Skeletal muscle satellite cell (primary cell): Measurements from ENCODE around the gene NEURL1B. TPM values are rescaled to one million over a fixed set of nuclear protein-coding genes. Genes with fewer than 3 reads are reported as not detected.

Experiments
- H3K27me3 ChIP-seq: 2 replicates; pipeline ENCODE4 v1.7.0; 2013; ENCODE audit warnings: low read length; ENCODE audit not compliant: control insufficient read depth, insufficient read depth
- H3K36me3 ChIP-seq: 2 replicates; pipeline ENCODE4 v1.7.0; 2013; ENCODE audit warnings: mild to moderate bottlenecking, control low read depth, low read length; ENCODE audit not compliant: insufficient read depth
- H3K4me1 ChIP-seq: 2 replicates; pipeline ENCODE4 v1.7.0; 2013; ENCODE audit warnings: low read length; ENCODE audit not compliant: control insufficient read depth, insufficient read depth
- H3K4me2 ChIP-seq: 2 replicates; pipeline ENCODE4 v1.7.0; 2013; ENCODE audit warnings: mild to moderate bottlenecking, low read length
- H3K4me3 ChIP-seq: 2 replicates; pipeline ENCODE4 v1.7.0; 2013; ENCODE audit warnings: low read length
- H3K9ac ChIP-seq: 2 replicates; pipeline ENCODE4 v1.7.0; 2013; ENCODE audit warnings: mild to moderate bottlenecking, low read depth, low read length, moderate library complexity
- H3K9me3 ChIP-seq: replicated peaks from 2 replicates; pipeline ENCODE4 v1.7.0; 2013; ENCODE audit warnings: mild to moderate bottlenecking, control low read depth, low read length
- small RNA-seq: library from RNA; depleted of rRNA; stranded (forward); fragments of <200 nt; gene quantifications from one replicate; pipeline ENCODE3, GENCODE V24; 2012

The NEURL1B gene

GRCh38 chr5:172733974-172734346 is 92.9 kb downstream of the NEURL1B start:
- H3K4me3 ChIP-seq = no peak overlapping the region
- H3K27me3 ChIP-seq = no peaks in the 10 kb centered on the region
- peak overlapping the region; percentile 63 for H3K4me2 ChIP-seq
- H3K9me3 ChIP-seq = no peaks in the 10 kb centered on the region
- peaks cover 36% of the 10 kb centered on the region for H3K4me1 ChIP-seq
- H3K36me3 ChIP-seq = no peaks in the 10 kb centered on the region
- H3K9ac ChIP-seq = peak overlapping the region; percentile 87

GRCh38 chr5:172735141-172735831 is 94.2 kb downstream of the NEURL1B start:
- H3K36me3 ChIP-seq = no peaks in the 10 kb centered on the region
- H3K27me3 ChIP-seq = no peaks in the 10 kb centered on the region
- H3K9ac ChIP-seq = peak overlapping the region; percentile 87
- no peak overlapping the region for H3K4me2 ChIP-seq
- no peaks in the 10 kb centered on the region for H3K9me3 ChIP-seq
- H3K4me3 ChIP-seq = no peak overlapping the region
- H3K4me1 ChIP-seq = peaks cover 48% of the 10 kb centered on the region

GRCh38 chr5:172736508-172737135 is 95.6 kb downstream of the NEURL1B start:
- Histone ChIP-seq H3K4me1 (peaks cover 60% of the 10 kb centered on the region), H3K9me3 (no peaks in the 10 kb centered on the region), H3K4me2 (peak overlapping the region; percentile 17), H3K27me3 (no peaks in the 10 kb centered on the region), H3K9ac (peak overlapping the region; percentile 66), H3K4me3 (no peak overlapping the region), H3K36me3 (no peaks in the 10 kb centered on the region)

- H3K4me1 ChIP-seq = peaks cover 41% of the 10 kb centered on the region
- H3K27me3 ChIP-seq = no peaks in the 10 kb centered on the region
- H3K4me2 ChIP-seq = no peak overlapping the region
- H3K9me3 ChIP-seq = no peaks in the 10 kb centered on the region
- H3K9ac ChIP-seq = peak overlapping the region; percentile 79
- no peaks in the 10 kb centered on the region for H3K36me3 ChIP-seq
- no peak overlapping the region for H3K4me3 ChIP-seq
These were observed 98.3 kb downstream of the NEURL1B start for GRCh38 chr5:172739375-172739774.

GRCh38 chr5:172740428-172741205 is 99.6 kb downstream of the NEURL1B start:
- Histone ChIP-seq H3K27me3 (no peaks in the 10 kb centered on the region), H3K4me2 (peak overlapping the region; percentile 56), H3K9me3 (no peaks in the 10 kb centered on the region), H3K9ac (peak overlapping the region; percentile 79), H3K4me1 (peaks cover 41% of the 10 kb centered on the region), H3K4me3 (no peak overlapping the region), H3K36me3 (no peaks in the 10 kb centered on the region)

Small RNA genes lying within 50 kb of the gene (small RNA-seq; reads per million reads assigned to genes)
- gene AC027309.2 (not detected), gene MIR5003 (not detected)
